Measurements from ENCODE around the gene MBD5.

Gene MBD5

GRCh38 chr2:148538375-148538774 lies 517.5 kb downstream of the MBD5 start:
- H3K18ac ChIP-seq (ENCODE audit: low read depth in 1 of 2, low read length in 2 of 2): no peak overlapping the region
- H3K27me3 ChIP-seq (ENCODE audit: control insufficient read depth in 1 of 2, insufficient read depth in 1 of 2, low read length in 2 of 2): peaks cover 0 to 26% of the 10 kb centered on the region in 2 experiments
- no peak overlapping the region for H3K4ac ChIP-seq (ENCODE audit: low read depth in 1 of 2, low read length in 2 of 2)
- H3K9ac ChIP-seq (ENCODE audit: low read length): no peak overlapping the region
- H3K79me1 ChIP-seq (replicated peaks; ENCODE audit: low read length, poor library complexity, severe bottlenecking): no peaks in the 10 kb centered on the region
- no peak overlapping the region for H3K23ac ChIP-seq (ENCODE audit: low read length in 2 of 2)
- no peak overlapping the region for H2BK5ac ChIP-seq (ENCODE audit: low read depth, low read length, poor library complexity, severe bottlenecking)
- H2BK12ac ChIP-seq (ENCODE audit: low read length in 2 of 2): no peak overlapping the region
- no peaks in the 10 kb centered on the region for H3K9me3 ChIP-seq (ENCODE audit: control insufficient read depth, low read length)
- no peak overlapping the region for H2AFZ ChIP-seq (ENCODE audit: low read depth, low read length)
- no peak overlapping the region for H3K14ac ChIP-seq (ENCODE audit: low read length in 2 of 2)
- H4K91ac ChIP-seq (ENCODE audit: low read length): no peak overlapping the region
- H3K36me3 ChIP-seq (ENCODE audit: control insufficient read depth in 1 of 2, insufficient read depth in 2 of 2, low read depth in 1 of 2, low read length in 2 of 2): no peaks in the 10 kb centered on the region
- DNase-seq: no peak
- no peaks in the 10 kb centered on the region for H3K4me1 ChIP-seq (ENCODE audit: control insufficient read depth, insufficient read depth, low read depth, low read length)
- WGBS: 61% methylated on average over 1 of the region's 1 CpG
- H4K8ac ChIP-seq (ENCODE audit: low read length): no peak overlapping the region
- H3K27ac ChIP-seq (ENCODE audit: low read length, poor library complexity, severe bottlenecking): no peak overlapping the region
- H3K4me3 ChIP-seq (ENCODE audit: insufficient read depth in 1 of 2, low read depth in 1 of 2, low read length in 2 of 2): no peak overlapping the region
- H2AK5ac ChIP-seq (ENCODE audit: low read length, severe bottlenecking): no peak overlapping the region
- H2BK120ac ChIP-seq (ENCODE audit: low read depth, low read length): no peak overlapping the region
- no peak overlapping the region for H2BK15ac ChIP-seq (ENCODE audit: low read depth, poor library complexity, severe bottlenecking)
- H3K4me2 ChIP-seq (ENCODE audit: low read length, poor library complexity, severe bottlenecking): no peak overlapping the region

GRCh38 chr2:148540022-148540421 lies 519.1 kb downstream of the MBD5 start:
- no peak overlapping the region for H4K91ac ChIP-seq (ENCODE audit: low read length)
- 89% methylated on average over 5 of the region's 8 CpGs for WGBS

GRCh38 chr2:148541792-148542191 lies 520.9 kb downstream of the MBD5 start:
- Histone ChIP-seq H2BK12ac (ENCODE audit: low read length in 2 of 2) (no peak overlapping the region), H2BK120ac (ENCODE audit: low read depth, low read length) (no peak overlapping the region), H3K36me3 (ENCODE audit: control insufficient read depth in 1 of 2, insufficient read depth in 2 of 2, low read depth in 1 of 2, low read length in 2 of 2) (no peaks in the 10 kb centered on the region), H2AK5ac (ENCODE audit: low read length, severe bottlenecking) (no peak overlapping the region), H3K79me1 (replicated peaks; ENCODE audit: low read length, poor library complexity, severe bottlenecking) (no peaks in the 10 kb centered on the region), H3K14ac (ENCODE audit: low read length in 2 of 2) (no peak overlapping the region), H2BK5ac (ENCODE audit: low read depth, low read length, poor library complexity, severe bottlenecking) (no peak overlapping the region), H3K4me1 (ENCODE audit: control insufficient read depth, insufficient read depth, low read depth, low read length) (peaks cover 3% of the 10 kb centered on the region), H4K91ac (ENCODE audit: low read length) (no peak overlapping the region), H4K8ac (ENCODE audit: low read length) (no peak overlapping the region), H3K23ac (ENCODE audit: low read length in 2 of 2) (no peak overlapping the region), H2BK15ac (ENCODE audit: low read depth, poor library complexity, severe bottlenecking) (no peak overlapping the region), H2AFZ (ENCODE audit: low read depth, low read length) (no peak overlapping the region), H3K9ac (ENCODE audit: low read length) (no peak overlapping the region), H3K4me3 (ENCODE audit: insufficient read depth in 1 of 2, low read depth in 1 of 2, low read length in 2 of 2) (no peak overlapping the region), H3K27ac (ENCODE audit: low read length, poor library complexity, severe bottlenecking) (no peak overlapping the region), H3K9me3 (ENCODE audit: control insufficient read depth, low read length) (no peaks in the 10 kb centered on the region), H3K4ac (ENCODE audit: low read depth in 1 of 2, low read length in 2 of 2) (no peak overlapping the region), H3K4me2 (ENCODE audit: low read length, poor library complexity, severe bottlenecking) (no peak overlapping the region), H3K27me3 (ENCODE audit: control insufficient read depth in 1 of 2, insufficient read depth in 1 of 2, low read length in 2 of 2) (peaks cover 4 to 31% of the 10 kb centered on the region in 2 experiments), H3K18ac (ENCODE audit: low read depth in 1 of 2, low read length in 2 of 2) (no peak overlapping the region)
- no peak for DNase-seq
- 92% methylated on average over 3 of the region's 3 CpGs for WGBS

More at GRCh38 chr2:148540022-148540421, 519.1 kb downstream of the MBD5 start:
- H2AK5ac ChIP-seq (ENCODE audit: low read length, severe bottlenecking): no peak overlapping the region
- no peak overlapping the region for H3K18ac ChIP-seq (ENCODE audit: low read depth in 1 of 2, low read length in 2 of 2)
- H3K4me3 ChIP-seq (ENCODE audit: insufficient read depth in 1 of 2, low read depth in 1 of 2, low read length in 2 of 2): no peak overlapping the region
- no peak overlapping the region for H3K9ac ChIP-seq (ENCODE audit: low read length)
- no peak overlapping the region for H2AFZ ChIP-seq (ENCODE audit: low read depth, low read length)
- no peak overlapping the region for H3K14ac ChIP-seq (ENCODE audit: low read length in 2 of 2)
- no peaks in the 10 kb centered on the region for H3K79me1 ChIP-seq (replicated peaks; ENCODE audit: low read length, poor library complexity, severe bottlenecking)
- peaks cover 0 to 26% of the 10 kb centered on the region in 2 experiments for H3K27me3 ChIP-seq (ENCODE audit: control insufficient read depth in 1 of 2, insufficient read depth in 1 of 2, low read length in 2 of 2)
- no peak overlapping the region for H2BK12ac ChIP-seq (ENCODE audit: low read length in 2 of 2)
- H3K36me3 ChIP-seq (ENCODE audit: control insufficient read depth in 1 of 2, insufficient read depth in 2 of 2, low read depth in 1 of 2, low read length in 2 of 2): no peaks in the 10 kb centered on the region
- H3K9me3 ChIP-seq (ENCODE audit: control insufficient read depth, low read length): no peaks in the 10 kb centered on the region
- H3K4me1 ChIP-seq (ENCODE audit: control insufficient read depth, insufficient read depth, low read depth, low read length): no peaks in the 10 kb centered on the region
- no peak for DNase-seq
- H4K8ac ChIP-seq (ENCODE audit: low read length): no peak overlapping the region
- no peak overlapping the region for H3K4me2 ChIP-seq (ENCODE audit: low read length, poor library complexity, severe bottlenecking)
- H3K27ac ChIP-seq (ENCODE audit: low read length, poor library complexity, severe bottlenecking): no peak overlapping the region
- H2BK5ac ChIP-seq (ENCODE audit: low read depth, low read length, poor library complexity, severe bottlenecking): no peak overlapping the region
- H2BK120ac ChIP-seq (ENCODE audit: low read depth, low read length): no peak overlapping the region
- no peak overlapping the region for H2BK15ac ChIP-seq (ENCODE audit: low read depth, poor library complexity, severe bottlenecking)
- no peak overlapping the region for H3K4ac ChIP-seq (ENCODE audit: low read depth in 1 of 2, low read length in 2 of 2)
- H3K23ac ChIP-seq (ENCODE audit: low read length in 2 of 2): no peak overlapping the region

- Histone ChIP-seq H2BK15ac (ENCODE audit: low read depth, poor library complexity, severe bottlenecking) (no peak overlapping the region), H2BK120ac (ENCODE audit: low read depth, low read length) (no peak overlapping the region), H3K9ac (ENCODE audit: low read length) (no peak overlapping the region), H2AFZ (ENCODE audit: low read depth, low read length) (no peak overlapping the region), H3K4me1 (ENCODE audit: control insufficient read depth, insufficient read depth, low read depth, low read length) (peaks cover 3% of the 10 kb centered on the region), H3K27ac (ENCODE audit: low read length, poor library complexity, severe bottlenecking) (no peak overlapping the region), H3K79me1 (replicated peaks; ENCODE audit: low read length, poor library complexity, severe bottlenecking) (no peaks in the 10 kb centered on the region), H3K14ac (ENCODE audit: low read length in 2 of 2) (no peak overlapping the region), H3K4me3 (ENCODE audit: insufficient read depth in 1 of 2, low read depth in 1 of 2, low read length in 2 of 2) (no peak overlapping the region), H3K36me3 (ENCODE audit: control insufficient read depth in 1 of 2, insufficient read depth in 2 of 2, low read depth in 1 of 2, low read length in 2 of 2) (no peaks in the 10 kb centered on the region), H3K23ac (ENCODE audit: low read length in 2 of 2) (no peak overlapping the region), H3K4ac (ENCODE audit: low read depth in 1 of 2, low read length in 2 of 2) (no peak overlapping the region), H3K9me3 (ENCODE audit: control insufficient read depth, low read length) (no peaks in the 10 kb centered on the region), H2AK5ac (ENCODE audit: low read length, severe bottlenecking) (no peak overlapping the region), H2BK5ac (ENCODE audit: low read depth, low read length, poor library complexity, severe bottlenecking) (no peak overlapping the region), H3K4me2 (ENCODE audit: low read length, poor library complexity, severe bottlenecking) (no peak overlapping the region), H2BK12ac (ENCODE audit: low read length in 2 of 2) (no peak overlapping the region), H4K8ac (ENCODE audit: low read length) (no peak overlapping the region), H4K91ac (ENCODE audit: low read length) (no peak overlapping the region), H3K27me3 (ENCODE audit: control insufficient read depth in 1 of 2, insufficient read depth in 1 of 2, low read length in 2 of 2) (peaks cover 4 to 34% of the 10 kb centered on the region in 2 experiments), H3K18ac (ENCODE audit: low read depth in 1 of 2, low read length in 2 of 2) (no peak overlapping the region)
- 90% methylated on average over 5 of the region's 6 CpGs for WGBS
- DNase-seq: no peak
These were observed 521.7 kb downstream of the MBD5 start for GRCh38 chr2:148542614-148543013.
